ENCODE measurements around the gene PRR18. TPM values are rescaled to one million over a fixed set of nuclear protein-coding genes. Genes with fewer than 3 reads are reported as not detected.
A peak's percentile ranks its signal among the peaks of the same experiment; 100 is the strongest.

PRR18 gene
- total RNA-seq, 1 donor from 2014 or later = 0.47 TPM

DNA sequence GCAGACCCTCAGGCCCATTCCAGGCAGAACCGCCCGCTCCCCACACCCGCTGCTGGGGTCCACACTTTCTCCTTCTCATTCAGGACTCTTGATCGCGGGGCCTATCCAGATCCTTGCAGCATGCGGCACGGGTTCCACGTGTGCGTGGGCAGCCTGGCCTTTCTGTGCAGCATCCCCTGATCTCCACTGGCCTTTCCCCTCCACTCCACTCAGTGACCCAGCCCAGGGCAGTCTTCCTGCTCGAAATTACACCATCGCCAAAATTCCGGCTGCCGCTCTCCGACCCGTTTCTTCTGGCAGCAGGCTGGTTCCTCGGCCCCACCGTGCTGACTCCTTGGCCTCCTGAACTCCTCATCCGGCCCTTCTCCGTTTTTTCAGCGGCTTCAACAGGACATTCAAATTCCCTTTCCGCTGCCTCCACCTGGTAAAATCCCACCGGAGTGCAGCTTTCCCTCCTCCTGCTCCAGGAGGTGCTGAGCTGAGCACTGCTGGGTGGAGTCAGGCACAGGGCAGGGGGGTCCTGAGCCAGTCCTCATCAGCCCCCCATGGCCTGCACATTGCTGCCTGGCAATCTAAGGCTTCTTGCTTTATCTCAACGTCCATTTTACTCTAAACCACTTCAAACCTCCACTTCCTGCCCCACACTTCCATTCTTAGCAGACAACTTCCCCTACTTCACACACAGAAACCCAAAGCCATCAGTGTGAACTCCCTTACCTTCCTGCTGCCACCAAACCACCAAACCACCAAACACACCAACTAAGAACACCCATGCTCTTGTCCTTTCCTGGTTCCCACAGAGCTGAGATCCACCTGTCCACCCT is 25.2 kb upstream of the PRR18 start:
- DNase-seq = no peak

GRCh38 chr6:166331503-166332415 is 23.6 kb upstream of the PRR18 start:
- DNase-seq = no peak

GRCh38 chr6:166330612-166331011 is 22.4 kb upstream of the PRR18 start:
- DNase-seq = peak; percentile 63

GRCh38 chr6:166325383-166326042 is 17.3 kb upstream of the PRR18 start:
- no peak for DNase-seq

- no peak for DNase-seq
These were observed 15.2 kb upstream of the PRR18 start for GRCh38 chr6:166323395-166323794.

DNA sequence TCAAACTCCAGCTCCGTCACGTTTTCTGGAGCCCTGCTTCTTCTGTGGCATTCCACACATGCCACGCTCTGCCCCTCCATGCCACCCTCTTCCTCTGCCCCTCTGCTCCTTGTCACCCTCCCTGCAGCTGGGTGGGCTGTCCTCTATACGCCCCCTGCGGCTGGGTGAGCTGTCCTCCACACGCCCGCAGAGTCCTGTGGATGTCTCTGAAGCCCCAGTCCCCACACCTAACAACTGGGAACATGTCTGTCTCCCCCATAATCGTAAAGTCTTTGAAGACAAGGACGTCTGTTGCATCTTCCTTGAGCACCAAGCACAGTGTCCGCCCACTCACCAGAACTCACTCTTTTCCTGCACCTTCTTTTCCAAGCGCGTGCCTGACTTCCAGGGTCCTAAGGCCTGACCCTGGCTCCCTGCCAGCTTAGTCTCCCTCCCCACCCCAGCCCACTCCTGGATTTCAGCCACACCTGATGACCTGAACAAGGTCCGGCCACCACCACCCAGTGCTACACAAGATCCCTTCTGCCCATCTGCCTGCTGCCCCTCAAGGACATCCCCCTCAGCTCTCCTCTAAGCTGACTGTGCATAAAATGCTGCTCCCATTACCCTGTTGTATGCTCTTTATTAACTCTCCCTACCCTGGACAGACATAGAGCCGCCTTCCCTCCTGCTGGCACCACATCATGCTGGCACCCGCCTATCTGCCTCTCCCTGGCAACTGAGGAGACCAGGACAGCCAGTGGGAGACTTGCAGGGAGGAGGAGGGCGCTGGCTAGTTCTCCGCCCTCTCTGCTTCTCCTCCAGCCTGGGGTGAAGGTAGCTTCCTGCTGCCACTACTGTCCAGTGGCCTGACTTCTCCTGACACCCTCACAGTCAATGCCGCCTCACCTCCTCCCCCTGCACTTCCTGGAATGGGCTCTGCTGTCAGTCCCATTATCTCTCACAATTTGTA is 10.7 kb upstream of the PRR18 start:
- no peak for DNase-seq

- no peak for DNase-seq
These were observed 10.0 kb upstream of the PRR18 start for GRCh38 chr6:166318227-166318626.

DNA sequence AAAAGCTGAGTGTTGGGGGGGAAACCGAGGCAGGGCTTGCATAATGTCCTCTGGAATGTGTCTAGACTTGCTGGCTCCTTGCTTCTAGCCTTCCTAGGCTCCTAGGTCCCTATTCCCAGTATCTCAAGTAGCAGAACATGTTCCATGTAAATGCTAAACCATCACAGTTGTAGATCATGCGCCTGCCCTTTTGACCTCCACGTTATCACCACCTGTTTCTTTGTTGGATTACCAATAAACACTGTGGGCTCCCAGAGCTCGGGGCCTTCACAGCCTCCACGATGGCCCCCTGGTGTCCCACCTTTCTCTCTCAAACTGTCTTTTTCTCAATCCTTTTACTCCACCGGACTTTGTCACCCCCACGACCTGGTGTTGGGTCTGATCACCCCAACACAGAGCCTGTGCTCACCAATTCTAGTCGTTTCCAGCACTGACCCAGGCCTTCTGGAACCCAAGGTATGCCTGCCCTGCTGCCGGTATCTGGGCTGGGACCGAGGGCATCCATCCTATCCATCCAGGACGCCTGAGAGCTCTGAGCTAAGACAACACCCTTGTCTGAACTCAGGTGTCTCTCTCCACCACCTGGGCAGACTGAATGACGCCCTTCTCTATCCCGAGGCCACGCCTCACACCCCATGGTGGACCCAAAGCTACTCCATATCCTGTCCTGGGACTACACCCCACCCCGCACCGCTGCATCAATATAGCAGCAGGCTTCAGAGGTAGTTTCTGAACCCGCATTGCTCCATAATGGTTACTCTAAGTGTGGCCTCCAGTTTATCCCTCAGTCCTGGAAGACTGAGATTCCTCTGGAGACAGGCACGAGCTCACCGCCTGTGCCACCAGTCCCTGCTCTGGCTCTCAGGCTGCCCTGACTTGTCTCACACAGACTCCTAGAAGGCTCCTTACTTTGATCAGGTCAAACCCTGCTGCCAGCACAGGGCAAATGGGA is 9.3 kb upstream of the PRR18 start:
- no peak for DNase-seq

GRCh38 chr6:166315436-166315835 is 7.2 kb upstream of the PRR18 start:
- no peak for DNase-seq

- no peak for DNase-seq
These were observed 6.3 kb upstream of the PRR18 start for GRCh38 chr6:166314454-166314853.

DNA sequence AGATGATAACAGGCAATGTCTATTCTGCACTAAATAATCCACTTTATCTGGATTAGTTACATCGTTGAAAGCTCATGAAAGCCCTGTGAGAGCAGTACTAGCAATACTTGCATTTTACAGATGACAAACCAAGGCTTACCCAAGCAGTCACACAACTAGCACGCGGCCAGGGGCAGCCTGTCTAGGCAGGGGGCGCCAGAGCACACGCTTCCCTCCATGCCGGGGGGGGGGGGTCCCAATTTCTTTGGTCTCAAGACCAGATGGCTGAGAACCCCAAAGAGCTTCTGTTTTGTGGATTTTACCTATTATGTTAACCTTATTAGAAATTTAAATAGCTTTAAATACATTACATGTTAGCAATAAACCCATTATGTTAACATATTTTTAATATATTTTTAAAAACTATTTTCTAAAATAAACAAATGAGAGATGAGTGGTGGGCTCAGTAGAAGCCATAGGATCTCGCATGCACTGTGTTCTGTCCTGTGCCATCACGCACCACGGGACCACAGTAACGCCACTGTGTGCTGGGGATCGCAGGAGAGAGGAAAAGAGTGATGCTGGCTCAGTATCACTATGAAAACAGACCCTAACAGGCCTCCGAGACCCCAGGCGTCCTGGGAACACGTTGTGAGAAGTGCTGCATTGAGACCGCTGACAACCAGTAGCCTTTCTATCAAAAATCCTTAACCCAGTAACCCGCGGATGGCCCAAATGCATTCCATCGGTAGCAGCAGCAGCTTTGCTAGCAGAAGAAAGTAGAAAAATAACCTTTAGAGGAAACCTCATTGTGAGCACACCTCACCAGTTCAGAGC is 5.3 kb upstream of the PRR18 start:
- DNase-seq = peak; percentile 18

DNA sequence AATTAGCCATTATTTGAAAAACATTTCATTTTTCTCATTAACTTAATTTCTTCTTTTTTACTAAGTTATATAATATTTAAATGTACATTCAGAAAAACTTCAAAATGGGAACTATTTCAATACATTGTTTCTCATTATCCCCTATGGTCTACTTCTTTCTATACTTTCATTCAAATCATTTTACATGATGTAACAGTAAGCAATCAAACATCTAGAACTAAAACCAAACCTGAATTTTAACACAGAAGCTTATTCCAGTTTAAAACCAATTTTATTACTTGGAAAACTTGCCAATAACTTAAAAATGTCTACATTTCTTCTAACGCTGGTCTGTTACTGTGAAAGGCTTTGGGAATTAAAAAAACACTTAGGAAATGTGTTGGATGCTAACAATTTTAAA is 4.6 kb upstream of the PRR18 start:
- DNase-seq = no peak

DNA sequence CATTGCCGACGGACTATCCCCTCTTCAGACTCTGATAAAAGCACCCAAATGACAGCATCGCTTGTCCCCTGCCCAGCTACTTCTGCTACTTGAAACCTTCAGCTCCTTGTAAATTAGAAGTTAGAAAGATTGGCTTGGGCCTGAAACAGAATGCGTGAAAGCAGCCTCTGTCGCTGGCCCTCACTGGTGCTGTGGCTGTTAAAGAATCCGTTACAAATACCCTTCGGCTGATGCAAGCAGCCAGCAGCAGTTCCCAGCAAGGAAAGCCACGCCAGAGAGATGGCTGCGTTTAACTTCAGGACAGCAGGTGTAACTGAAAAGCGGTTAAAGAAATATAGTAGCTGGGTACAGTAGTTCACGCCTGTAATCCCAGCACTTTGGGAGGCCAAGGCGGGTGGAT is 2.4 kb upstream of the PRR18 start:
- DNase-seq = no peak

- DNase-seq = no peak
These were observed 1.8 kb upstream of the PRR18 start for GRCh38 chr6:166309977-166310376.

GRCh38 chr6:166308769-166309589 is 787 bp upstream of the PRR18 start:
- DNase-seq = no peak

- DNase-seq = no peak
These were observed 835 bp downstream of the PRR18 start for GRCh38 chr6:166307082-166308032.

- DNase-seq = no peak
These were observed 1.7 kb downstream of the PRR18 start for GRCh38 chr6:166306378-166307081.

Measured in occipital lobe (tissue), 2 donors.